Pulmonary artery endothelial cell (primary cell): Measurements from ENCODE around the gene FLT1. TPM values are rescaled to one million over a fixed set of nuclear protein-coding genes. Genes with fewer than 3 reads are reported as not detected.

Experiments
- DNase-seq: peaks from one replicate; pipeline ENCODE4 v3.0.0-alpha.2; 2011; ENCODE audit warnings: low read depth, low spot score
- total RNA-seq: library from RNA; depleted of rRNA; stranded (reverse); fragments of >200 nt; gene quantifications from 2 replicates; pipeline ENCODE4 v1.2.3, GENCODE V29; 2014

FLT1 gene
- total RNA-seq, 1 donor from 2014 or later, result 110 TPM

- DNase-seq, result peak; percentile 44
Measured at GRCh38 chr13:28324181-28324789, 170.6 kb downstream of the FLT1 start.

GRCh38 chr13:28322256-28322905 lies 172.5 kb downstream of the FLT1 start:
- DNase-seq, result no peak

GRCh38 chr13:28321756-28322155 lies 173.2 kb downstream of the FLT1 start:
- DNase-seq, result no peak

GRCh38 chr13:28320884-28321574 lies 173.9 kb downstream of the FLT1 start:
- no peak for DNase-seq

GRCh38 chr13:28320209-28320608 lies 174.7 kb downstream of the FLT1 start:
- DNase-seq, result no peak

GRCh38 chr13:28319528-28319927 lies 175.4 kb downstream of the FLT1 start:
- no peak for DNase-seq

- DNase-seq, result no peak
Measured at GRCh38 chr13:28318496-28318895, 176.4 kb downstream of the FLT1 start.

GRCh38 chr13:28316836-28317235 lies 178.1 kb downstream of the FLT1 start:
- DNase-seq, result no peak

GRCh38 chr13:28316129-28316528 lies 178.8 kb downstream of the FLT1 start:
- DNase-seq, result no peak

- DNase-seq, result no peak
Measured at GRCh38 chr13:28314879-28315278, 180.0 kb downstream of the FLT1 start.

GRCh38 chr13:28313579-28313978 lies 181.3 kb downstream of the FLT1 start:
- DNase-seq, result peak; percentile 53

- no peak for DNase-seq
Measured at GRCh38 chr13:28306325-28306724, 188.6 kb downstream of the FLT1 start.

- DNase-seq, result peak; percentile 13
Measured at GRCh38 chr13:28301839-28302238, 193.1 kb downstream of the FLT1 start.

- DNase-seq, result no peak
Measured at GRCh38 chr13:28299916-28300315, 195.0 kb downstream of the FLT1 start.

- DNase-seq, result no peak
Measured at GRCh38 chr13:28297341-28297740, 197.6 kb downstream of the FLT1 start.

- no peak for DNase-seq
Measured at GRCh38 chr13:28286263-28286662, 208.7 kb downstream of the FLT1 start.

- DNase-seq, result no peak
Measured at GRCh38 chr13:28283600-28283999, 211.3 kb downstream of the FLT1 start.

GRCh38 chr13:28282451-28282850 lies 212.5 kb downstream of the FLT1 start:
- no peak for DNase-seq

GRCh38 chr13:28273919-28274318 lies 221.0 kb downstream of the FLT1 start:
- DNase-seq, result no peak

GRCh38 chr13:28271056-28271840 lies 223.7 kb downstream of the FLT1 start:
- DNase-seq, result no peak

- DNase-seq, result no peak
Measured at GRCh38 chr13:28268800-28269223, 226.1 kb downstream of the FLT1 start.

- DNase-seq, result no peak
Measured at GRCh38 chr13:28267497-28267896, 227.4 kb downstream of the FLT1 start.
